ENCODE results near the gene SLC2A9.

DNA sequence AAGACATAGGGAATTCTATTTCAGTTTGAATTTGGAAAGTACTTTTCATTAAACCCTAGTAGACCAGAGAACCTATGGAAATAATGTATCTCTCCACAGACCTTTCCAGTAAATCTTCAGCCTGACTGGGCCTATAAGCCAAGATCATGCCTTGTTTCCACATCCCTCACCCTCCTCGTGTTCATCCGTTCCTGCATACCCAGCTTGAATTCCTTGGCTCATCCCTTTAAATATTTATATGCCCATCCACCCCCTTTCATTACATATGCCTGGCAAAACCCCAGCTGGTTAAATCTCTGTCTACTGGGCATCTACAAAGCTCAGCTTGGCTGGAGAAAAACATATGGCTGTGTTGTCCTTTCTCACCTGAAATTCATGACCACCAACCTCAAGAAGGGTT is 32.4 kb downstream of the SLC2A9 start:
- TF ChIP-seq CTCF (conservative IDR thresholded peaks at IDR 0.05; ENCODE audit: low read length) (no peak), EZH2phosphoT487 (IDR thresholded peaks at IDR 0.05; ENCODE audit: borderline replicate concordance) (no peak)

All from Loucy (cell line).